Effector memory CD4-positive, alpha-beta T cell (primary cell): ENCODE results near the gene POP4.
"Not testable (repeated sequence)": the region's sequence is repeated elsewhere in the genome, so short reads cannot be mapped to it uniquely, and the experiment has no call there.

Source experiments
- DNase-seq, 3 donors: peaks; one replicate each; pipeline ENCODE4 v3.0.0-alpha.2; 2020
- H3K27ac ChIP-seq: 2 replicates; pipeline ENCODE4 v1.7.0; 2013; ENCODE audit warnings: mild to moderate bottlenecking, low read length, moderate library complexity; ENCODE audit not compliant: insufficient read depth, poor library complexity, severe bottlenecking
- H3K27me3 ChIP-seq: replicated peaks from 2 replicates; pipeline ENCODE4 v1.7.0; 2013; ENCODE audit warnings: mild to moderate bottlenecking, low read length; ENCODE audit not compliant: insufficient read depth, control insufficient read depth, poor library complexity, severe bottlenecking
- H3K36me3 ChIP-seq: 2 replicates; pipeline ENCODE4 v1.7.0; 2013; ENCODE audit warnings: mild to moderate bottlenecking, low read length, moderate library complexity; ENCODE audit not compliant: control insufficient read depth, insufficient read depth
- H3K4me1 ChIP-seq: 2 replicates; pipeline ENCODE4 v1.7.0; 2013; ENCODE audit warnings: low read length, mild to moderate bottlenecking; ENCODE audit not compliant: control insufficient read depth, insufficient read depth, poor library complexity, severe bottlenecking
- H3K4me3 ChIP-seq: 2 replicates; pipeline ENCODE4 v1.7.0; 2013; ENCODE audit warnings: low read length, low read depth, mild to moderate bottlenecking; ENCODE audit not compliant: insufficient read depth, poor library complexity, severe bottlenecking
- H3K9me3 ChIP-seq: 2 replicates; pipeline ENCODE4 v1.7.0; 2013; ENCODE audit warnings: mild to moderate bottlenecking, low read length, moderate library complexity; ENCODE audit not compliant: control insufficient read depth

Gene POP4

DNA sequence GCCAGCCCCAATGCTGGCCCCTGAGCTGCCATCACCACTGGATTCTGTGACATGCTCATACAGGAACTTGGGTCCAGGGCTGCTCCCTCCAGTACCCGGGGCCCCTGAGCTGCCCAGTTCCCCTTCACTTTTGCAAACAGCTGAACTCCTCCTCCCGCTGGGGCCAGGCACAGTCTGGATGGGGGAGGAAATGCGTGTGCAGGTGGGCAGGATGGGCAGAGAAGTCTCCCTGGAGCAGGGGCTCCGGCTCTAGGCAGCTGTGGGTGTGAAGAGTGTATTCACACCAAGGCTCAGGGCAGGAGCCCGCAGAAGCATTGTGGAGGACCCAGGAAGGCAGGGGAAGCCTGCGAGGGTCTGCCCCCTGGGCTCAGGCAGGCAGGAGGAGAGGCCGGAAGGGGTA lies 12.4 kb downstream of the POP4 start:
- H3K27ac ChIP-seq = no peak overlapping the region
- peaks cover 21% of the 10 kb centered on the region for H3K4me1 ChIP-seq
- DNase-seq = no peak
- H3K9me3 ChIP-seq = no peaks in the 10 kb centered on the region
- H3K36me3 ChIP-seq = peaks cover 31% of the 10 kb centered on the region
- H3K27me3 ChIP-seq = no peaks in the 10 kb centered on the region
- H3K4me3 ChIP-seq = no peak overlapping the region

- no peak overlapping the region for H3K4me3 ChIP-seq
- DNase-seq = no peak
Measured at GRCh38 chr19:29618871-29619270, 12.8 kb downstream of the POP4 start.

GRCh38 chr19:29620931-29621351 lies 14.9 kb downstream of the POP4 start:
- no peaks in the 10 kb centered on the region for H3K27me3 ChIP-seq
- H3K36me3 ChIP-seq = peaks cover 9% of the 10 kb centered on the region
- no peak overlapping the region for H3K27ac ChIP-seq
- no peak for DNase-seq
- H3K4me1 ChIP-seq = peaks cover 35% of the 10 kb centered on the region
- no peaks in the 10 kb centered on the region for H3K9me3 ChIP-seq
- no peak overlapping the region for H3K4me3 ChIP-seq

More at GRCh38 chr19:29618871-29619270, 12.8 kb downstream of the POP4 start:
- H3K27ac ChIP-seq = no peak overlapping the region
- peaks cover 26% of the 10 kb centered on the region for H3K36me3 ChIP-seq
- peaks cover 25% of the 10 kb centered on the region for H3K4me1 ChIP-seq
- no peaks in the 10 kb centered on the region for H3K27me3 ChIP-seq
- H3K9me3 ChIP-seq = no peaks in the 10 kb centered on the region

DNA sequence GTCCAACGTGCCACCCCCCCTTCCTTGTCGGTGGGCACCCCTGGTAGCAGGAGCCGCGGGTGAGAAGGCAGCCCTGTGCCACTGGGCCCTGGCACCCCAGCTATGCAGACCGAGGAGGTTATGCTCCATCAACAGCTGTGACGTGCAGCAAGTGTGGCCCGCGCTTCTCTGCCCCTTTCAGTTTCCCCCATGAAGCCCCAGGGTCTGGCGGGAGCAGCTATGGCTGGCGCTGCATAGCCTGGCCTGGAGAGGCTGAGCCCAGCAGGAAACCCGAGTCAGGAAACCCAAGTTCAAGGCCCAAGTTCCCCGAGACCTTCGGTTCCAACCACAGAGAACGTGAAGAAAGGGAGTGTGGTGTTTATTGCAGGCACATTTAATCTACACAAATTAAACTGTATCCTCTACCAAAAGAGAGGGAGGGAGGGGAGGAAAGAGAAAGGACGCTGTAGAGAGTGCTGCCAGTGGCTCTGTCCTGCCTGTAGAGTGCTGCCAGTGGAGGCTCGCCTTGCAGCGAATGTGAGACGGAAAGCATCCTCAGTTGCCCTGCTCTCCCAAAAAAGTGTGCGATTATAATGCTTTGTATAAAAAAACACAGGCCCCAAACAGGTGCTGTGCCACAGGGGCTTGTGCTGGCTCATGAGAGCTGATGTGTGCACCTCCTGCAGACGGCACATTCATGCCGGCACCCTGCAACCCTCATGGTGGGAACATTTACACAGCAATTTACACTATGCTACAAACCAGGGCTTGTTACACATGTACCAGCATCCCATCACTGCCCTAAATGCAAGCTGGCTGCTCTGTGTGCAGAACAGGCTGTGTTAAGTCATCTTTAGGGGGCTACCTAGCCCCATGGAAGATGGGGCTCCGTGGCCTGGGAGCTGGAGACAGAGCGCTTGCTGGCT lies 16.3 kb downstream of the POP4 start:
- no peaks in the 10 kb centered on the region for H3K36me3 ChIP-seq
- no peaks in the 10 kb centered on the region for H3K27me3 ChIP-seq
- H3K4me1 ChIP-seq = peaks cover 35% of the 10 kb centered on the region
- H3K4me3 ChIP-seq = no peak overlapping the region
- no peak for DNase-seq
- H3K9me3 ChIP-seq = no peaks in the 10 kb centered on the region
- H3K27ac ChIP-seq = no peak overlapping the region

DNA sequence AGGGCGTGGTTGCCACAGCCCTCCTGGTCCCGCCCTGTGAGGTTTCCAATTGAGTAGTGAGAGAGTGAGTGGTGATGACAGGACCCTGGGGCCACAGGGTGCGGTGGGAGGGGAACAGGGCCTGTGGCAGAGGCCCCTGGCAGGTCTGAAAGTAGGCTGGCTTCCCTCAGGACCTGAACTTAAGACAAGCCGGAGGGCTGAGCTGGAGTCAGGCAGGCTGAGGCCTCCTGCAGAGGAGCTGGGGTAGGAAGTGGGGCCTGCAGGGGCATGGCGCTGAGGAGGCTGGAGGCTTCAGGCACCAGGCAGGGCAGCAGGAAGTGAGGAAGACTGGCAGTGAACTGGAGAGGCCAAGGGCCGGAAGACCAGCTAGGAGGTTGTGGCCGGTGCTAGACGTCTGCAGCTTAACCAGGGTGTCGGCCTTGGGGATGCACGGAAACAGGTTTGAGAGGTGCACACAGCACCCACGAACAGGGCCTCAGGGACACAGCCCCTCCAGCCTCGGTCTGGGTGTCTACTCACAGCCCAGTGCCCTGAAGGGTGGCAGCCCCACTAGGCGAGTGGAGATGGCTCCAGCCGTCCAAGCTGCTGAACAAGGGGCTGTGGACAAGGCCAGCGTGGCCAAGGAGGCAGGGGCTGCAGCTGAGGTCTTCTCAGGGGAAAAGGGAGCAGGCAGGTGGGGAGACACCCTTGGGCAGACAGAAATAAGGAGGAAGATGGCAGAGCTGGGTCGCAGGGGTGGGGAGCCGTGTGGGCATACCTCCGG lies 17.8 kb downstream of the POP4 start:
- Histone ChIP-seq H3K4me1 (peaks cover 35% of the 10 kb centered on the region), H3K27me3 (no peaks in the 10 kb centered on the region), H3K36me3 (no peaks in the 10 kb centered on the region), H3K4me3 (peak overlapping the region; percentile 4), H3K27ac (peak overlapping the region; percentile 53), H3K9me3 (no peaks in the 10 kb centered on the region)
- DNase-seq = peak in 1 of 3 donors; percentile 4

GRCh38 chr19:29624489-29625185 lies 18.6 kb downstream of the POP4 start:
- H3K4me1 ChIP-seq = peaks cover 35% of the 10 kb centered on the region
- H3K27me3 ChIP-seq = no peaks in the 10 kb centered on the region
- DNase-seq = no peak
- H3K4me3 ChIP-seq = peak overlapping the region; percentile 4
- H3K27ac ChIP-seq = peak overlapping the region; percentile 53
- H3K36me3 ChIP-seq = no peaks in the 10 kb centered on the region
- H3K9me3 ChIP-seq = no peaks in the 10 kb centered on the region

GRCh38 chr19:29625186-29625651 lies 19.1 kb downstream of the POP4 start:
- Histone ChIP-seq H3K27ac (peak overlapping the region; percentile 53), H3K9me3 (no peaks in the 10 kb centered on the region), H3K36me3 (no peaks in the 10 kb centered on the region), H3K4me3 (no peak overlapping the region), H3K4me1 (peaks cover 35% of the 10 kb centered on the region), H3K27me3 (no peaks in the 10 kb centered on the region)
- DNase-seq = no peak

DNA sequence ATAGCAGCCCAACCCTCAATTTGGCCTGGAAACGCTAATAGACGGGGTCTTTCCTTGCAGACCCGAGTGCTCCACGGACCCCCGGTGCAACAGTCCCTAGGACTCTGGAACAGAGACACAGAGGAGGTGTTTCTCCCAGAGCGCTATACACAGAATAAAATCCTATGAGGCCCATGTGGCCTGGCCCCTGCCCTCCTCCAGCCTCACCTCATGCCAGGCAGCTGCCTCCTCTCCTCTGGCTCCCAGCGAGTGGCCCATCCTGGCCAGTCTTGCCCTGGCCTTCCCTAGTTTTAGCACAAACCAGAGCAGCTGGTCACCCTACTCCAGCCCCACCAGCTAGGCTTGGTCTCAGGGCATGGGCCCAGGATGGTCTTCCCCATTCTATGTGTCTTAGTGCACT lies 20.3 kb downstream of the POP4 start:
- H3K27ac ChIP-seq = no peak overlapping the region
- no peak overlapping the region for H3K4me3 ChIP-seq
- no peak for DNase-seq
- H3K4me1 ChIP-seq = peaks cover 26% of the 10 kb centered on the region
- H3K36me3 ChIP-seq = no peaks in the 10 kb centered on the region
- H3K9me3 ChIP-seq = no peaks in the 10 kb centered on the region
- H3K27me3 ChIP-seq = no peaks in the 10 kb centered on the region

DNA sequence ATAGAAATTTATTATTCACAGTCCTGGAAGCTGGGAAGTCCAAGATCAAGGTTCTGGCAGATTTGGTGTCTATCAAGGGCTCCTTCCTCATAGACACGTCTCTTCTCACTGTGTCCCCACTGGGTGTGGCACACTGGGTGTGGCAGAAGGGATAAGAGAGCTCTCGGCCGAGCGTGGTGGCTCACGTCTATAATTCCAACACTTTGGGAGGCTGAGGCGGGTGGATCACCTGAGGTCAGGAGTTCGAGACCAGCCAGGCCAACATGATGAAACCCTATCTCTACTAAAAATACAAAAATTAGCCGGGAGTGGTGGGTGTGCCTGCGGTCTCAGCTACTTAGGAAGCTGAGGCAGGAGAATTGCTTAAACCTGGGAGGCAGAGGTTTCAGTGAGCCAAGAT lies 20.7 kb downstream of the POP4 start:
- not testable (repeated sequence) for DNase-seq, H3K36me3 ChIP-seq, H3K4me3 ChIP-seq, H3K9me3 ChIP-seq, H3K27me3 ChIP-seq, H3K27ac ChIP-seq
- H3K4me1 ChIP-seq = peaks cover 24% of the 10 kb centered on the region
